Glutamatergic neuron (in vitro differentiated cells): ENCODE measurements around the gene RSPH10B. TPM values are rescaled to one million over a fixed set of nuclear protein-coding genes. Genes with fewer than 3 reads are reported as not detected.
"Not testable (repeated sequence)": the region's sequence is repeated elsewhere in the genome, so short reads cannot be mapped to it uniquely, and the experiment has no call there.

Experiments used
- DNase-seq: peaks from one replicate; pipeline ENCODE4 v3.0.0; 2022
- H3K27ac Mint-ChIP-seq: one replicate; pipeline ENCODE4 v1.8.0; 2020; ENCODE audit warnings: mild to moderate bottlenecking, mixed read lengths, inconsistent platforms; ENCODE audit not compliant: unreplicated experiment
- H3K27me3 Mint-ChIP-seq: one replicate; pipeline ENCODE4 v1.8.0; 2020; ENCODE audit warnings: mild to moderate bottlenecking, moderate library complexity, mixed read lengths, inconsistent platforms; ENCODE audit not compliant: unreplicated experiment
- H3K36me3 Mint-ChIP-seq: one replicate; pipeline ENCODE4 v1.8.0; 2020; ENCODE audit warnings: mild to moderate bottlenecking, mixed read lengths, inconsistent platforms; ENCODE audit not compliant: unreplicated experiment
- H3K4me1 Mint-ChIP-seq: one replicate; pipeline ENCODE4 v1.8.0; 2020; ENCODE audit warnings: mild to moderate bottlenecking, low read depth, mixed read lengths, inconsistent platforms; ENCODE audit not compliant: unreplicated experiment
- H3K4me3 Mint-ChIP-seq: one replicate; pipeline ENCODE4 v1.8.0; 2020; ENCODE audit warnings: mild to moderate bottlenecking, mixed read lengths, inconsistent platforms; ENCODE audit not compliant: unreplicated experiment
- H3K9me3 Mint-ChIP-seq: one replicate; pipeline ENCODE4 v1.8.0; 2020; ENCODE audit warnings: mild to moderate bottlenecking, moderate library complexity, mixed read lengths, inconsistent platforms; ENCODE audit not compliant: unreplicated experiment
- total RNA-seq: library from RNA; stranded (reverse); fragmentation: NEBNext Ultra II Directional; extraction: Animal tissue kit (Norgen Biotek cat#: 25700); gene quantifications from one replicate; pipeline ENCODE4 v1.2.1, GENCODE V29; 2021; ENCODE audit not compliant: unreplicated experiment
- TF ChIP-seq, protein P1 (sequence below): fragments of 200-600 bp; sonication (generic); IDR thresholded peaks from one replicate; pipeline ENCODE4 v1.5.0; 2021; ENCODE audit not compliant: partially characterized antibody, unreplicated experiment

Gene RSPH10B
- total RNA-seq, 1 donor from 2014 or later: not detected

DNA sequence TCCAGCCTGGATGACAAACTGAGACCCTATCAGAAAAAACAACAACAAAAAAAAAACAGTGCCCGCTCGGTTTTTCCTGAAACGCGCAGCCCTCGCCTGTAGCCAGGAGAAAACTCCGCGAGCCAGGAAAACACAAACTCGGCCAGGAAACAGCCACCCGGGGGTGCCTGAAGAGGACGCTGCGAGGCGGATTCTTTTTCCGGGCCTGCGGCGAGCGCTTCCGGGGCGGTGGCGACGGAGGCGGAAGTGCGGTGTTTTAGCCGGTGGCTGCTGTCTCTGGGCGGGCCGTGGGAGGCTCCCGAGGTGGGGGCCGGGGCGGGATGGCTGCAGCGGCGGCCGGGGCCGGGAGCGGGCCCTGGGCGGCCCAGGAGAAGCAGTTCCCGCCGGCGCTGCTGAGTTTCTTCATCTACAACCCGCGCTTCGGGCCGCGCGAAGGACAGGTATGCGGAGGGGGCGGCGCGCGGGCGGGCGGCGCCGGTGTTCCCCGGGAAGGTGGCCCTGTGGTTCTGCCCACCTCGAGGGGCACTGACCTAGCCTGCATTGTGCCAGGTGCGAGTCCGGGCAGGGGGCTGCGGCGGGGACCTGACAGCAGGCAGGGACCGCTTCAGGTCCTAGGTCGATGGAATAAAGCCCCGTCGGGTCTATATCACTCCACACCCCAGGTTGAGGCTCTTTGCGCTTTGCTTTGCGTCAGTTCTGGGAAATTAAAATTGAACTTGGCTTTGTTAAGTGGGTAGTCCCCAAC, 71.8 kb downstream of the RSPH10B start, which contains the start of gene CCZ1:
Gene CCZ1, plus strand, starts transcription at position 254 of the 745 bp plus-strand sequence. Its CDS starts 67 bp downstream, at position 321.
- Mint-ChIP-seq H3K4me3 (peak within 1 kb of the TSS; percentile 84), H3K27ac (peak within 1 kb of the TSS; percentile 78)
- peak; percentile 70 for DNase-seq
- H3K4me1 Mint-ChIP-seq, H3K9me3 Mint-ChIP-seq, H3K36me3 Mint-ChIP-seq, H3K27me3 Mint-ChIP-seq: not testable (repeated sequence)

DNA sequence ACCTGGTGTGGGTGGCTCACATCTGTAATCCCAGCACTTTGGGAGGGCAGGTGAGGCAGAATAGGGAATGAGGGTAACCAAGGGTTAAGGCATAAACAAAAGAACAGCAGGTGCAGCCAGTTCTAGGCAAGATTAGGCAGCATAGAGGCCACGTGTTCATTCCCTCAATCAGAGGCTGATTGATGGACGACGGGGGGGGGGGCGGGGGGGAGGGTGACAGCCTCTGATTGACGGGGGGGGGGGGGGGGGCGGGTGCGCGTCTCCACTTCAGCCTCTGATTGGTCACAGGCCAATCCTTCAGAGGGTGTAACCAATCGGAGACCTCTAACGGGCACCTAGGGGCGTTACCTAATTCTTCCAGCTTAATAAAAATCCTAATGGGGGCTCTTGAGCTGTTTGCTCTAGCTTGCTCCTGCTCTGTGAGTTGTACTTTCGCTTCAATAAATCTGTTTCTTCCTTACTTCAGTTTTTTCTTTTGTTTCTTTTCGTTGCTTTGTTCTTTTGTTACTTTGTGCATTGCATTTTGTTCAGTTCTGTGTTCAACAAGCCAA, 73.0 kb downstream of the RSPH10B start:
- DNase-seq, H3K27me3 Mint-ChIP-seq, H3K4me1 Mint-ChIP-seq, H3K27ac Mint-ChIP-seq, H3K36me3 Mint-ChIP-seq, H3K9me3 Mint-ChIP-seq: not testable (repeated sequence)
- peak overlapping the region; percentile 62 for H3K4me3 Mint-ChIP-seq

GRCh38 chr7:5892498-5892897, 78.0 kb downstream of the RSPH10B start:
- H3K9me3 Mint-ChIP-seq: peaks cover 1% of the 10 kb centered on the region
- no peaks in the 10 kb centered on the region for H3K36me3 Mint-ChIP-seq
- no peak overlapping the region for H3K27ac Mint-ChIP-seq
- H3K4me3 Mint-ChIP-seq: no peak overlapping the region
- H3K27me3 Mint-ChIP-seq: no peaks in the 10 kb centered on the region
- TF ChIP-seq, protein P1, sequence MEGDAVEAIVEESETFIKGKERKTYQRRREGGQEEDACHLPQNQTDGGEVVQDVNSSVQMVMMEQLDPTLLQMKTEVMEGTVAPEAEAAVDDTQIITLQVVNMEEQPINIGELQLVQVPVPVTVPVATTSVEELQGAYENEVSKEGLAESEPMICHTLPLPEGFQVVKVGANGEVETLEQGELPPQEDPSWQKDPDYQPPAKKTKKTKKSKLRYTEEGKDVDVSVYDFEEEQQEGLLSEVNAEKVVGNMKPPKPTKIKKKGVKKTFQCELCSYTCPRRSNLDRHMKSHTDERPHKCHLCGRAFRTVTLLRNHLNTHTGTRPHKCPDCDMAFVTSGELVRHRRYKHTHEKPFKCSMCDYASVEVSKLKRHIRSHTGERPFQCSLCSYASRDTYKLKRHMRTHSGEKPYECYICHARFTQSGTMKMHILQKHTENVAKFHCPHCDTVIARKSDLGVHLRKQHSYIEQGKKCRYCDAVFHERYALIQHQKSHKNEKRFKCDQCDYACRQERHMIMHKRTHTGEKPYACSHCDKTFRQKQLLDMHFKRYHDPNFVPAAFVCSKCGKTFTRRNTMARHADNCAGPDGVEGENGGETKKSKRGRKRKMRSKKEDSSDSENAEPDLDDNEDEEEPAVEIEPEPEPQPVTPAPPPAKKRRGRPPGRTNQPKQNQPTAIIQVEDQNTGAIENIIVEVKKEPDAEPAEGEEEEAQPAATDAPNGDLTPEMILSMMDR: no peak
- H3K4me1 Mint-ChIP-seq: no peaks in the 10 kb centered on the region
- DNase-seq: no peak

DNA sequence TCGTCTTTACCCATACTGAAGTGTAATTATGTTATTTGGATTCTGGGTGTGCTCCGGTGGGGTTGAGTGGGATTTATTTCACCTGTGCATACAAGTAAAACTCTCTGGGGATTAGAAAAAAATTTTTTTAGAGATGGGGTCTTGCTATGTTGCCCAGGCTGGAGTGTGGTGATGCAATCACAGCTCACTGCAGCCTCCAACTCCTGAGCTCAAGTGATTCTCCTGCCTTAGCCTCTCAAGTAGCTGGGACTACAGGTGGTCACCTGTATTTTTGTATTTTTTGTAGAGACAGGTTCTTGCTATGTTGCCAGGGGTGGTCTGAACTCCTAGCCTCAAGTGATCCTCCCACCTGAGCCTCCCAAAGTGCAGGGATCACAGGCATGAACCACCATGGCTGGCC, 80.2 kb downstream of the RSPH10B start:
- H3K9me3 Mint-ChIP-seq, H3K36me3 Mint-ChIP-seq, H3K4me3 Mint-ChIP-seq, H3K27me3 Mint-ChIP-seq, H3K27ac Mint-ChIP-seq, H3K4me1 Mint-ChIP-seq, DNase-seq: not testable (repeated sequence)

DNA sequence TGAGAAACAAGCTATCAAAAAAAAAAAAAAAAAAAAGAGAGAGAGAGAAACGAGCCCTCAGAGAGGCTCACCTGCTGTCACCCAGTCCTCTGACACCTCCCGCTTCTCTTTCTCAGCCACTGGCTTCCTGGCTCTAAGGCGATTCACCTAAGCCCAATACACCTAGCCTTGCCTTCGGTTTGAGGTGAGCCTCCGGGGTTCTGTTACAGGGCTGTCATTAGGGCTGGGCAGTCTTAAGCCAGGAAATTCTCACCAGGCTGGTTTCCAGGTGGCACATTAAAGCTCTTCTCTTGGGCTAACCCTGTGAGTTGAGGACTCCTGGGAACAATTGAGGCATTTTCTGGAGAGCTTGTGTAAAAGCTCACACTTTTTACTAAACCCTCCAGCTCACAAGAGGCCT, 82.5 kb downstream of the RSPH10B start:
- not testable (repeated sequence) for H3K27ac Mint-ChIP-seq, H3K4me3 Mint-ChIP-seq, H3K27me3 Mint-ChIP-seq, H3K36me3 Mint-ChIP-seq, H3K4me1 Mint-ChIP-seq, DNase-seq, H3K9me3 Mint-ChIP-seq

GRCh38 chr7:5884431-5884830, 86.1 kb downstream of the RSPH10B start:
- not testable (repeated sequence) for H3K27ac Mint-ChIP-seq, H3K4me3 Mint-ChIP-seq, H3K27me3 Mint-ChIP-seq, H3K9me3 Mint-ChIP-seq, H3K4me1 Mint-ChIP-seq, H3K36me3 Mint-ChIP-seq, DNase-seq

GRCh38 chr7:5880106-5880505, 90.4 kb downstream of the RSPH10B start:
- H3K27ac Mint-ChIP-seq, H3K4me1 Mint-ChIP-seq, H3K36me3 Mint-ChIP-seq, H3K9me3 Mint-ChIP-seq, DNase-seq, H3K4me3 Mint-ChIP-seq, H3K27me3 Mint-ChIP-seq: not testable (repeated sequence)

- DNase-seq, H3K9me3 Mint-ChIP-seq, H3K27ac Mint-ChIP-seq, H3K4me1 Mint-ChIP-seq, H3K36me3 Mint-ChIP-seq, H3K27me3 Mint-ChIP-seq, H3K4me3 Mint-ChIP-seq: not testable (repeated sequence)
These were observed 90.9 kb downstream of the RSPH10B start for GRCh38 chr7:5879591-5879990.

Other genes starting within 250 kb of the RSPH10B start
- gene RNF216, start 189.0 kb downstream of the RSPH10B start, total RNA-seq: 29.1 TPM
- not detected for gene OCM, start 89.9 kb downstream of the RSPH10B start, total RNA-seq
- gene CCZ1, start 72.0 kb downstream of the RSPH10B start, total RNA-seq: 81.1 TPM
- 24.3 TPM for gene PMS2, start 38.4 kb upstream of the RSPH10B start, total RNA-seq
- 35.2 TPM for gene AIMP2, start 38.6 kb upstream of the RSPH10B start, total RNA-seq
- not detected for gene ANKRD61, start 60.7 kb upstream of the RSPH10B start, total RNA-seq
- gene EIF2AK1, start 88.5 kb upstream of the RSPH10B start, total RNA-seq: 103 TPM
- gene USP42, start 134.3 kb upstream of the RSPH10B start, total RNA-seq: 16.6 TPM